Endothelial cell of umbilical vein (primary cell): ENCODE results near the gene CCK. TPM values are rescaled to one million over a fixed set of nuclear protein-coding genes. Genes with fewer than 3 reads are reported as not detected.

Experiments
- Bru-seq: library from RNA; stranded (reverse); fragments of 400-500 nt; gene quantifications from one replicate; lab custom pipeline; 2021; lab: Mats Ljungman, UMichigan
- BruChase-seq, 2 experiments: library from RNA; stranded (reverse); fragments of 400-500 nt; gene quantifications; one replicate each; lab custom pipeline; 2021; lab: Mats Ljungman, UMichigan
- BruUV-seq: library from RNA; stranded (reverse); fragments of 400-500 nt; replicated peaks from 2 replicates; lab custom pipeline; 2021; lab: Mats Ljungman, UMichigan
- CTCF ChIA-PET: fragments of 300-600, 350-600 bp; sonication (Branson Sonifier 250); formaldehyde crosslinking; loops from one replicate; lab custom pipeline; 2021; ENCODE audit warnings: antibody characterized with exemption, inconsistent platforms; lab: Charles Lee
- POLR2A ChIA-PET: fragments of 300-600, 350-600 bp; sonication (Branson Sonifier 250); formaldehyde crosslinking; loops from one replicate; lab custom pipeline; 2021; ENCODE audit warnings: antibody characterized with exemption, inconsistent platforms; lab: Charles Lee
- DNase-seq: peaks from one replicate; pipeline ENCODE4 v3.0.0-alpha.2; 2011; ENCODE audit warnings: low read depth, low spot score
- FAIRE-seq: peaks from 2 replicates; lab custom pipeline; 2011; peaks lifted over from hg19 to GRCh38; lab: Jason Lieb, UNC
- H2AFZ ChIP-seq: 2 replicates; pipeline ENCODE4 v1.6.0; 2012; ENCODE audit warnings: low read depth, low read length, control low read depth, inconsistent platforms
- H3K27ac ChIP-seq: 2 replicates; pipeline ENCODE4 v1.5.1; 2011; ENCODE audit warnings: low read depth, mild to moderate bottlenecking, control low read depth, low read length, moderate library complexity; ENCODE audit not compliant: insufficient read depth
- H3K27me3 ChIP-seq, 2 experiments: 2 replicates each; pipeline versions ENCODE4 v1.6.0 to v1.6.1; 2011; ENCODE audit warnings: low read length in 2 of 2, mixed read lengths in 1 of 2; ENCODE audit not compliant: control insufficient read depth in 2 of 2, insufficient read depth in 2 of 2
- H3K36me3 ChIP-seq, 2 experiments: 2 replicates in 1 of 2; 3 replicates in 1 of 2; pipeline ENCODE4 v1.5.1; 2011; ENCODE audit warnings: low read length in 2 of 2, mild to moderate bottlenecking in 1 of 2, moderate library complexity in 1 of 2; ENCODE audit not compliant: control insufficient read depth in 2 of 2, insufficient read depth in 2 of 2; ENCODE audit errors: extremely low read depth in 1 of 2
- H3K4me1 ChIP-seq: 3 replicates; pipeline ENCODE4 v1.5.1; 2011; ENCODE audit warnings: mild to moderate bottlenecking, low read length; ENCODE audit not compliant: control insufficient read depth, insufficient read depth; ENCODE audit errors: extremely low read depth
- H3K4me2 ChIP-seq: 2 replicates; pipeline ENCODE4 v1.6.1; 2011; ENCODE audit warnings: low read length, control low read depth, mixed read lengths; ENCODE audit not compliant: insufficient read depth
- H3K4me3 ChIP-seq, 3 experiments: fragments of 200-600 bp in 1 of 3; sonication (generic), shearing (Covaris generic) in 1 of 3; replicated peaks in 1 of 3; 2 replicates each; pipeline ENCODE4 v1.5.1; 2011 to 2016; ENCODE audit warnings: control low read depth in 3 of 3, low read length in 3 of 3, mild to moderate bottlenecking in 2 of 3, inconsistent platforms in 1 of 3, low read depth in 1 of 3, moderate library complexity in 1 of 3; ENCODE audit not compliant: insufficient read depth in 1 of 3
- H3K79me2 ChIP-seq: 2 replicates; pipeline ENCODE4 v1.6.0; 2012; ENCODE audit warnings: low read length, inconsistent platforms; ENCODE audit not compliant: control insufficient read depth, insufficient read depth
- H3K9ac ChIP-seq: replicated peaks from 2 replicates; pipeline ENCODE3; 2011; ENCODE audit warnings: low read length, control low read depth; ENCODE audit not compliant: insufficient read depth; ENCODE audit errors: extremely low read depth
- H3K9me1 ChIP-seq: replicated peaks from 3 replicates; pipeline ENCODE4 v1.6.0; 2011; ENCODE audit warnings: mild to moderate bottlenecking, low read length; ENCODE audit not compliant: control insufficient read depth, insufficient read depth; ENCODE audit errors: extremely low read depth
- H3K9me3 ChIP-seq: replicated peaks from 2 replicates; pipeline ENCODE4 v1.5.1; 2012; ENCODE audit warnings: low read length, inconsistent platforms; ENCODE audit not compliant: control insufficient read depth, insufficient read depth
- H4K20me1 ChIP-seq: replicated peaks from 2 replicates; pipeline ENCODE3; 2011; ENCODE audit warnings: mild to moderate bottlenecking, low read length; ENCODE audit not compliant: control insufficient read depth, insufficient read depth; ENCODE audit errors: extremely low read depth
- EZH2 ChIP-seq: IDR thresholded peaks from 2 replicates; pipeline ENCODE4 v1.6.1; 2012; ENCODE audit warnings: borderline replicate concordance, low read depth, mild to moderate bottlenecking, moderate library complexity, low read length, inconsistent platforms; ENCODE audit not compliant: severe bottlenecking
- FOS ChIP-seq: IDR thresholded peaks from 2 replicates; pipeline ENCODE4 v1.6.1; 2011; ENCODE audit warnings: mild to moderate bottlenecking, low read length, moderate library complexity, borderline replicate concordance; ENCODE audit not compliant: insufficient read depth
- GATA2 ChIP-seq: IDR thresholded peaks from 2 replicates; pipeline ENCODE4 v1.7.0; 2011; ENCODE audit warnings: low read depth, mild to moderate bottlenecking, moderate library complexity, mixed read lengths, low read length; ENCODE audit not compliant: insufficient read length, insufficient read depth
- JUN ChIP-seq: IDR thresholded peaks from 2 replicates; pipeline ENCODE4 v1.6.1; 2011; ENCODE audit warnings: borderline replicate concordance, low read depth; ENCODE audit not compliant: insufficient read length, insufficient read depth
- MYC ChIP-seq: IDR thresholded peaks from one replicate; pipeline ENCODE4 v1.6.1; 2011; ENCODE audit warnings: mild to moderate bottlenecking, low read depth, low read length
- POLR2A ChIP-seq: IDR thresholded peaks from 2 replicates; pipeline ENCODE4 v1.6.1; 2012; ENCODE audit warnings: low read depth, mild to moderate bottlenecking, control low read depth, low read length
- POLR2AphosphoS5 ChIP-seq: IDR thresholded peaks from 2 replicates; pipeline ENCODE4 v1.6.1; 2012; ENCODE audit warnings: low read depth, mild to moderate bottlenecking, control low read depth, low read length, moderate library complexity; ENCODE audit not compliant: insufficient read depth
- dilution Hi-C: fragments of 300-500 bp; cut with MboI; formaldehyde crosslinking; loops from one replicate; pipeline ENCODE4 v1.15.0; 2019; ENCODE audit warnings: low sequenced_read_pairs; ENCODE audit not compliant: extremely low pct_ligation_motif_present
- intact Hi-C: fragments of 100-400 bp; cut with micrococcal nuclease; formaldehyde crosslinking; loops from one replicate; pipeline ENCODE4 v1.10.0; 2022
- long read RNA-seq: library from polyadenylated mRNA; stranded (forward); transcript quantifications from one replicate; pipeline ENCODE4 v2.0.0, GENCODE V29; 2021
- polyA minus RNA-seq, 3 experiments: library from RNA; depleted of rRNA, polyadenylated mRNA; stranded (reverse); fragments of >200 nt; gene quantifications; 1 replicate in 1 of 3; 2 replicates in 2 of 3; pipeline ENCODE4 v1.2.3, GENCODE V29; 2011
- polyA plus RNA-seq, 4 experiments: library from polyadenylated mRNA; depleted of rRNA in 3 of 4; stranded (reverse) in 3 of 4; unstranded in 1 of 4; fragments of >200 nt; gene quantifications; 2 replicates each; pipeline versions ENCODE4 v1.2.1 to v1.2.3, GENCODE V29; 2011 to 2012; ENCODE audit warnings: missing spikeins in 1 of 4
- total RNA-seq: library from RNA; stranded (reverse); gene quantifications from 2 replicates; pipeline ENCODE4 v1.2.3, GENCODE V29; 2021
- TF ChIP-seq, protein P1 (sequence below), 2 donors: IDR thresholded peaks; 1 replicate in 1 of 2; 2 replicates in 1 of 2; pipeline ENCODE4 v1.5.1; 2011; ENCODE audit warnings: low read length in 2 of 2, mild to moderate bottlenecking in 2 of 2, moderate library complexity in 2 of 2, control low read depth in 1 of 2, inconsistent platforms in 1 of 2, low read depth in 1 of 2; ENCODE audit not compliant: insufficient read depth in 1 of 2; ENCODE audit errors: extremely low read depth in 1 of 2
- TF ChIP-seq, protein P2 (sequence below): IDR thresholded peaks from 2 replicates; pipeline ENCODE4 v1.6.1; 2011; ENCODE audit not compliant: insufficient read depth, insufficient read length

The CCK gene, protein sequence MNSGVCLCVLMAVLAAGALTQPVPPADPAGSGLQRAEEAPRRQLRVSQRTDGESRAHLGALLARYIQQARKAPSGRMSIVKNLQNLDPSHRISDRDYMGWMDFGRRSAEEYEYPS
- total RNA-seq: not detected in 2 replicates
- not detected in 2 replicates for polyA plus RNA-seq
- not detected in 2 replicates for polyA plus RNA-seq (2011; cell fraction: cytosol; rRNA removed)
- not detected in 2 replicates for polyA plus RNA-seq (2011; cell fraction: nucleus; rRNA removed)
- polyA plus RNA-seq (2012): not detected in 2 replicates
- polyA minus RNA-seq: not detected in 2 replicates
- polyA minus RNA-seq (2011; cell fraction: cytosol; rRNA and poly(A)+ RNA removed): not detected
- polyA minus RNA-seq (2011; cell fraction: nucleus; rRNA and poly(A)+ RNA removed): not detected in 2 replicates
- Bru-seq, nascent RNA: not detected
- BruChase-seq, experiment 1, labeled RNA remaining after a 6-hour chase: not detected
- not detected for BruChase-seq, experiment 2, labeled RNA remaining after a 2-hour chase
- long read RNA-seq: 0 reads

DNA sequence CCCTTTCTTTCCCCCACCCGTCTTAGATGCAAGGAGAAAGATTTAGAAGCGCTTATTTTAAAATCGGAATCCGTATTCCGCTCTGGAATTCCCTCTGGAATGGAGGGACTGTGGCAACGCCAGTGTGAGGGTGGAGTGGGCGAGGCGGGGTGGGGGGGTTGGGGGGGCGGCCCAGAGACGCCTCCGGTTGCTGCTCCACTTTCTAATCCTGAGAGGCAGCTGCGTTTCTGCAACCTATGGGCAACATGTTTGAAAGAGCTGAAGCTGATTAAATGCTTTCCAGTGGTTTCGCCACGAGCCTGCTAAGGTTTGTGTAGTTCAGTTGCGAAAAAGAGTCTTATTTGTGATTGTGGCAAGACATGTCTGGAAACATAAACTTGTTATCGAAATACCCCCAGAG, at the start of gene CCK:
Gene CCK (minus strand): TSS at position 101 of the 400 bp plus-strand sequence. CDS start 2,555 bp downstream, outside the sequence.
- ChIA-PET POLR2A (no interaction called here), CTCF (interaction anchor here (2.4 kb wide), 1 partner anchor 177 kb away, joined by 6 read pairs; no protein-coding TSS in a partner anchor)
- Histone ChIP-seq H3K27ac (no peak within 1 kb of the TSS), H3K27me3 (peaks cover 51 to 58% of the 10 kb centered on the region in 2 experiments), H3K36me3 (no peaks in the 10 kb centered on the region), H2AFZ (no peak within 1 kb of the TSS), H3K79me2 (no peaks in the 10 kb centered on the region), H3K9me3 (no peaks in the 10 kb centered on the region), H3K4me2 (no peak within 1 kb of the TSS), H3K9ac (no peak within 1 kb of the TSS), H3K4me3 (no peak within 1 kb of the TSS), H4K20me1 (no peaks in the 10 kb centered on the region), H3K4me1 (no peaks in the 10 kb centered on the region), H3K9me1 (no peaks in the 10 kb centered on the region)
- no peak for DNase-seq
- dilution Hi-C loops: no loop called here
- BruUV-seq: no TSS peak
- TF ChIP-seq JUN (no peak), GATA2 (no peak), FOS (no peak), MYC (no peak), EZH2 (no peak)
- intact Hi-C loops: no loop called here
- FAIRE-seq: no peak

DNA sequence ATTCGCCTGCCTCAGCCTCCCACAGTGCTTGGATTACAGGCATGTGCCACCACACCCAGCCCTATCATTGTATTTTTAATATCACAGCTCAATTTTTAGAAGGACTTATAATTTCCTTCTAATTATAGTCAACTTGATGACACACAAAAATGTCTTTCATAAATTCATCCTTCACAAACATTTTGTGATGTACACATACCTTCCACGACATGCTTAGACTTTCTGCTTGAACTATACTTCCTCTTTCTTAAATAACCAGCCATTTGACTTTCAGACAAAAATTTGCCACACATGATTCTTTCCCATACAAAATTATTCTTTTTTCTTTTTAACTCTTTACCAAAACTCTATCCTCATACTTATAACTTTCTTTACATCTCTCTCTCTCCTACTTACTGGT, 48.4 kb upstream of the CCK start:
- no peak overlapping the region for H3K9ac ChIP-seq
- no peaks in the 10 kb centered on the region for H3K4me1 ChIP-seq
- intact Hi-C loops (no loop called here), dilution Hi-C loops (no loop called here)
- no peak overlapping the region for H3K4me3 ChIP-seq
- no peak for DNase-seq
- no TSS peak for BruUV-seq
- no peaks in the 10 kb centered on the region for H3K36me3 ChIP-seq
- no peak overlapping the region for H2AFZ ChIP-seq
- H4K20me1 ChIP-seq: no peaks in the 10 kb centered on the region
- H3K4me2 ChIP-seq: no peak overlapping the region
- H3K79me2 ChIP-seq: no peaks in the 10 kb centered on the region
- no peaks in the 10 kb centered on the region for H3K9me3 ChIP-seq
- no peaks in the 10 kb centered on the region for H3K27me3 ChIP-seq
- no peak overlapping the region for H3K27ac ChIP-seq
- POLR2A ChIA-PET: no interaction called here
- TF ChIP-seq JUN (no peak), EZH2 (no peak), GATA2 (no peak), POLR2AphosphoS5 (no peak), POLR2A (no peak), FOS (no peak), MYC (no peak)
- TF ChIP-seq, protein P1, sequence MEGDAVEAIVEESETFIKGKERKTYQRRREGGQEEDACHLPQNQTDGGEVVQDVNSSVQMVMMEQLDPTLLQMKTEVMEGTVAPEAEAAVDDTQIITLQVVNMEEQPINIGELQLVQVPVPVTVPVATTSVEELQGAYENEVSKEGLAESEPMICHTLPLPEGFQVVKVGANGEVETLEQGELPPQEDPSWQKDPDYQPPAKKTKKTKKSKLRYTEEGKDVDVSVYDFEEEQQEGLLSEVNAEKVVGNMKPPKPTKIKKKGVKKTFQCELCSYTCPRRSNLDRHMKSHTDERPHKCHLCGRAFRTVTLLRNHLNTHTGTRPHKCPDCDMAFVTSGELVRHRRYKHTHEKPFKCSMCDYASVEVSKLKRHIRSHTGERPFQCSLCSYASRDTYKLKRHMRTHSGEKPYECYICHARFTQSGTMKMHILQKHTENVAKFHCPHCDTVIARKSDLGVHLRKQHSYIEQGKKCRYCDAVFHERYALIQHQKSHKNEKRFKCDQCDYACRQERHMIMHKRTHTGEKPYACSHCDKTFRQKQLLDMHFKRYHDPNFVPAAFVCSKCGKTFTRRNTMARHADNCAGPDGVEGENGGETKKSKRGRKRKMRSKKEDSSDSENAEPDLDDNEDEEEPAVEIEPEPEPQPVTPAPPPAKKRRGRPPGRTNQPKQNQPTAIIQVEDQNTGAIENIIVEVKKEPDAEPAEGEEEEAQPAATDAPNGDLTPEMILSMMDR (IDR thresholded peaks at IDR 0.05; ENCODE audit: extremely low read depth in 1 of 2, insufficient read depth in 1 of 2, low read depth in 1 of 2, low read length in 2 of 2): no peak
- TF ChIP-seq, protein P2, sequence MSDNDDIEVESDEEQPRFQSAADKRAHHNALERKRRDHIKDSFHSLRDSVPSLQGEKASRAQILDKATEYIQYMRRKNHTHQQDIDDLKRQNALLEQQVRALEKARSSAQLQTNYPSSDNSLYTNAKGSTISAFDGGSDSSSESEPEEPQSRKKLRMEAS: no peak
- no peak for FAIRE-seq
- CTCF ChIA-PET: no interaction called here
- H3K9me1 ChIP-seq: no peaks in the 10 kb centered on the region
